HEK293 (cell line): ENCODE measurements around the gene KDELR1.

ENCODE experiments used
- CTCF ChIA-PET: fragments of 350-600 bp; formaldehyde crosslinking; extraction: SDS; loops from one replicate; lab custom pipeline; 2021; ENCODE audit warnings: antibody characterized with exemption; lab: Yijun Ruan, JAX
- POLR2A ChIA-PET: fragments of 300-600 bp; formaldehyde crosslinking; extraction: SDS; loops from one replicate; lab custom pipeline; 2020; ENCODE audit warnings: antibody characterized with exemption, inconsistent platforms; lab: Yijun Ruan, JAX
- H3K27ac ChIP-seq: fragments of 200-500 bp; sonication (Bioruptor generic); 2 replicates; pipeline ENCODE4 v1.5.1; 2014; ENCODE audit warnings: low read depth, low read length, control low read depth, inconsistent platforms; ENCODE audit errors: extremely low read depth
- H3K36me3 ChIP-seq, 2 experiments: fragments of 200-500 bp in 1 of 2; sonication (Bioruptor generic) in 1 of 2; 1 replicate in 1 of 2; 2 replicates in 1 of 2; pipeline ENCODE4 v1.5.1; 2014 to 2017; ENCODE audit warnings: inconsistent platforms in 2 of 2, low read length in 2 of 2; ENCODE audit not compliant: control insufficient read depth in 2 of 2, insufficient read depth in 1 of 2
- H3K4me1 ChIP-seq: fragments of 200-500 bp; sonication (Bioruptor generic); 2 replicates; pipeline ENCODE4 v1.5.1; 2014; ENCODE audit warnings: mild to moderate bottlenecking, low read length, inconsistent platforms; ENCODE audit not compliant: control insufficient read depth, insufficient read depth
- H3K4me3 ChIP-seq: 2 replicates; pipeline ENCODE4 v1.5.1; 2011; ENCODE audit warnings: low read depth, mild to moderate bottlenecking, control low read depth, low read length, moderate library complexity
- H3K9me3 ChIP-seq: fragments of 200-500 bp; sonication (Bioruptor generic); 2 replicates; pipeline ENCODE4 v1.5.1; 2014; ENCODE audit warnings: low read depth, low read length, inconsistent platforms; ENCODE audit not compliant: control insufficient read depth, insufficient read depth
- GLIS1 ChIP-seq: fragments of 450-650 bp; formaldehyde crosslinking; IDR thresholded peaks from 2 replicates; pipeline ENCODE4 v1.5.1; 2016; ENCODE audit warnings: missing biosample characterization, missing genetic modification characterization
- KLF8 ChIP-seq: fragments of 450-650 bp; formaldehyde crosslinking; IDR thresholded peaks from 2 replicates; pipeline ENCODE4 v1.5.1; 2016; ENCODE audit warnings: missing biosample characterization, missing genetic modification characterization
- PATZ1 ChIP-seq: fragments of 450-650 bp; formaldehyde crosslinking; IDR thresholded peaks from 2 replicates; pipeline ENCODE4 v1.5.1; 2016; ENCODE audit warnings: missing biosample characterization, missing genetic modification characterization
- PRDM10 ChIP-seq: fragments of 450-650 bp; formaldehyde crosslinking; IDR thresholded peaks from 2 replicates; pipeline ENCODE4 v1.5.1; 2016; ENCODE audit warnings: missing biosample characterization, missing genetic modification characterization
- PRDM2 ChIP-seq: fragments of 450-650 bp; formaldehyde crosslinking; IDR thresholded peaks from 2 replicates; pipeline ENCODE4 v1.5.1; 2016; ENCODE audit warnings: missing biosample characterization, missing genetic modification characterization, borderline replicate concordance
- SP3 ChIP-seq: fragments of 450-650 bp; formaldehyde crosslinking; IDR thresholded peaks from 2 replicates; pipeline ENCODE4 v1.5.1; 2016; ENCODE audit warnings: missing biosample characterization, missing genetic modification characterization
- ZBTB8A ChIP-seq: fragments of 450-650 bp; formaldehyde crosslinking; IDR thresholded peaks from 2 replicates; pipeline ENCODE4 v1.5.1; 2016; ENCODE audit warnings: missing biosample characterization, missing genetic modification characterization
- ZEB2 ChIP-seq: fragments of 450-650 bp; formaldehyde crosslinking; IDR thresholded peaks from 2 replicates; pipeline ENCODE4 v1.5.1; 2016; ENCODE audit warnings: missing biosample characterization, missing genetic modification characterization
- ZFHX2 ChIP-seq: fragments of 450-650 bp; formaldehyde crosslinking; conservative IDR thresholded peaks from 2 replicates; pipeline ENCODE4 v1.5.1; 2016; ENCODE audit warnings: missing biosample characterization, missing genetic modification characterization
- ZNF121 ChIP-seq: fragments of 450-650 bp; formaldehyde crosslinking; IDR thresholded peaks from 2 replicates; pipeline ENCODE4 v1.5.1; 2016; ENCODE audit warnings: missing biosample characterization, missing genetic modification characterization
- ZNF223 ChIP-seq: fragments of 450-650 bp; formaldehyde crosslinking; IDR thresholded peaks from 2 replicates; pipeline ENCODE4 v1.5.1; 2016; ENCODE audit warnings: missing biosample characterization, missing genetic modification characterization
- ZNF266 ChIP-seq: fragments of 450-650 bp; formaldehyde crosslinking; IDR thresholded peaks from 2 replicates; pipeline ENCODE4 v1.5.1; 2016; ENCODE audit warnings: missing biosample characterization, missing genetic modification characterization, low read depth
- ZNF510 ChIP-seq: fragments of 450-650 bp; formaldehyde crosslinking; IDR thresholded peaks from 2 replicates; pipeline ENCODE4 v1.5.1; 2018; ENCODE audit warnings: mild to moderate bottlenecking, missing genetic modification characterization, missing biosample characterization; ENCODE audit not compliant: insufficient replicate concordance
- ZNF610 ChIP-seq: fragments of 450-650 bp; formaldehyde crosslinking; IDR thresholded peaks from 2 replicates; pipeline ENCODE4 v1.5.1; 2016; ENCODE audit warnings: missing biosample characterization, missing genetic modification characterization, borderline replicate concordance
- ZNF76 ChIP-seq: fragments of 450-650 bp; formaldehyde crosslinking; IDR thresholded peaks from 2 replicates; pipeline ENCODE4; 2016; ENCODE audit warnings: low read depth, missing biosample characterization, missing genetic modification characterization, borderline replicate concordance
- ZNF843 ChIP-seq: fragments of 450-650 bp; formaldehyde crosslinking; IDR thresholded peaks from 2 replicates; pipeline ENCODE4 v1.5.1; 2016; ENCODE audit warnings: missing biosample characterization, missing genetic modification characterization

Gene KDELR1

GRCh38 chr19:48396824-48397176 lies 5.4 kb upstream of the KDELR1 start (continued):
- no peak for TF ChIP-seq PRDM2 (tag by site-specific recombination)
- TF ChIP-seq ZNF510 = no peak
- TF ChIP-seq ZBTB8A (tag by site-specific recombination) = no peak
- TF ChIP-seq GLIS1 (tag by site-specific recombination) = peak; percentile 56
- TF ChIP-seq ZNF610 = no peak

GRCh38 chr19:48396016-48396823 lies 4.9 kb upstream of the KDELR1 start:
- no peak overlapping the region for H3K4me3 ChIP-seq
- H3K9me3 ChIP-seq = no peaks in the 10 kb centered on the region
- CTCF ChIA-PET = interaction anchor here (0.7 to 1.2 kb wide), 3 partner anchors 8 to 116 kb away, joined by 3 to 5 read pairs (median 5); no protein-coding TSS in a partner anchor
- peaks cover 12% of the 10 kb centered on the region for H3K4me1 ChIP-seq
- POLR2A ChIA-PET = interaction anchor here (0.8 kb wide), 1 partner anchor 18 kb away, joined by 4 read pairs; no protein-coding TSS in a partner anchor
- peak; percentile 59; the same call in 1 of the 2 replicates for TF ChIP-seq KLF8
- TF ChIP-seq ZNF121 = no peak
- no peak for TF ChIP-seq ZNF76
- peak; percentile 80 for TF ChIP-seq PATZ1 (tag by site-specific recombination)
- TF ChIP-seq ZFHX2 (tag by site-specific recombination) = peak; percentile 21
- TF ChIP-seq ZEB2 = no peak
- TF ChIP-seq ZNF266 (tag by site-specific recombination) = no peak
- no peak for TF ChIP-seq ZNF843 (tag by site-specific recombination)
- no peak for TF ChIP-seq PRDM10
- TF ChIP-seq SP3 = 0 out of 2 replicates have a peak, but pooled peaks have one; percentile 12
- TF ChIP-seq ZNF223 (tag by site-specific recombination) = peak; percentile 76
- H3K36me3 ChIP-seq = no peaks in the 10 kb centered on the region
- H3K27ac ChIP-seq = no peak overlapping the region
